ENCODE data around the gene PTGDR2.

DNA sequence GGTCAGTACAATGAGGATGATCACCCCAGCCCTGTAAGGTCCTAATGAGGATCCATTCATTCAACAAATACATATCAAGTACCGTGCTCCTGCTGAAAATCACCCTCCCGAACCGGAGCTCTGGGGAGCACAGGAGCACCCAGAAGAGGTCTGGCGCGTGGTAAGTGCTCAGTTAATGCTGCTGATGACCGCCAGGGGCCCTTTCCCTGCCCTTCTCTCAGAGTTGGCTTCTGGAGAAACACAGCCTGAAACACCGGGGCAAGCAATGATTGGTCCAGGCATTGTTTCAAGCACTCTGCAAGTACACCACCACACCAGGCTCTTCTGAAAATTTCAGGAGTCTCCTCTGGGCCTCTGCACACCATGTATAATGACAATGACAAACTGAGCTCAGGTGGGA, 17.6 kb downstream of the PTGDR2 start:
- TF ChIP-seq EZH2 (IDR thresholded peaks at IDR 0.05; ENCODE audit: insufficient read depth, poor library complexity, severe bottlenecking) (no peak), EZH2phosphoT487 (IDR thresholded peaks at IDR 0.05; ENCODE audit: insufficient read depth, low read depth) (no peak)

Measured in GM23248 (cell line).